ENCODE results near the gene VSTM5. TPM values are rescaled to one million over a fixed set of nuclear protein-coding genes. Genes with fewer than 3 reads are reported as not detected.

Gene VSTM5
- total and polyA plus RNA-seq, 7 donors = 0.23 to 3.6 (median 0.85) TPM; not detected in 1

- no peaks in the 10 kb centered on the region for H3K4me1 ChIP-seq
- no peaks in the 10 kb centered on the region for H3K27me3 ChIP-seq
- TF ChIP-seq, protein P1, sequence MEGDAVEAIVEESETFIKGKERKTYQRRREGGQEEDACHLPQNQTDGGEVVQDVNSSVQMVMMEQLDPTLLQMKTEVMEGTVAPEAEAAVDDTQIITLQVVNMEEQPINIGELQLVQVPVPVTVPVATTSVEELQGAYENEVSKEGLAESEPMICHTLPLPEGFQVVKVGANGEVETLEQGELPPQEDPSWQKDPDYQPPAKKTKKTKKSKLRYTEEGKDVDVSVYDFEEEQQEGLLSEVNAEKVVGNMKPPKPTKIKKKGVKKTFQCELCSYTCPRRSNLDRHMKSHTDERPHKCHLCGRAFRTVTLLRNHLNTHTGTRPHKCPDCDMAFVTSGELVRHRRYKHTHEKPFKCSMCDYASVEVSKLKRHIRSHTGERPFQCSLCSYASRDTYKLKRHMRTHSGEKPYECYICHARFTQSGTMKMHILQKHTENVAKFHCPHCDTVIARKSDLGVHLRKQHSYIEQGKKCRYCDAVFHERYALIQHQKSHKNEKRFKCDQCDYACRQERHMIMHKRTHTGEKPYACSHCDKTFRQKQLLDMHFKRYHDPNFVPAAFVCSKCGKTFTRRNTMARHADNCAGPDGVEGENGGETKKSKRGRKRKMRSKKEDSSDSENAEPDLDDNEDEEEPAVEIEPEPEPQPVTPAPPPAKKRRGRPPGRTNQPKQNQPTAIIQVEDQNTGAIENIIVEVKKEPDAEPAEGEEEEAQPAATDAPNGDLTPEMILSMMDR (IDR thresholded peaks at IDR 0.05) = no peak
- TF ChIP-seq POLR2A (IDR thresholded peaks at IDR 0.05) (no peak), POLR2AphosphoS5 (IDR thresholded peaks at IDR 0.05) (no peak)
- DNase-seq = no peak
- no peak overlapping the region for H3K27ac ChIP-seq
- intact Hi-C loops (cut with DNase I) = no loop called here
- H3K9me3 ChIP-seq = no peaks in the 10 kb centered on the region
- H3K36me3 ChIP-seq = no peaks in the 10 kb centered on the region
- no peak overlapping the region for H3K4me3 ChIP-seq
- 21 to 43% methylated on average over 3 of the region's 3 CpGs for WGBS, 2 donors
Measured at GRCh38 chr11:93858121-93858775, 7.8 kb upstream of the VSTM5 start.

DNA sequence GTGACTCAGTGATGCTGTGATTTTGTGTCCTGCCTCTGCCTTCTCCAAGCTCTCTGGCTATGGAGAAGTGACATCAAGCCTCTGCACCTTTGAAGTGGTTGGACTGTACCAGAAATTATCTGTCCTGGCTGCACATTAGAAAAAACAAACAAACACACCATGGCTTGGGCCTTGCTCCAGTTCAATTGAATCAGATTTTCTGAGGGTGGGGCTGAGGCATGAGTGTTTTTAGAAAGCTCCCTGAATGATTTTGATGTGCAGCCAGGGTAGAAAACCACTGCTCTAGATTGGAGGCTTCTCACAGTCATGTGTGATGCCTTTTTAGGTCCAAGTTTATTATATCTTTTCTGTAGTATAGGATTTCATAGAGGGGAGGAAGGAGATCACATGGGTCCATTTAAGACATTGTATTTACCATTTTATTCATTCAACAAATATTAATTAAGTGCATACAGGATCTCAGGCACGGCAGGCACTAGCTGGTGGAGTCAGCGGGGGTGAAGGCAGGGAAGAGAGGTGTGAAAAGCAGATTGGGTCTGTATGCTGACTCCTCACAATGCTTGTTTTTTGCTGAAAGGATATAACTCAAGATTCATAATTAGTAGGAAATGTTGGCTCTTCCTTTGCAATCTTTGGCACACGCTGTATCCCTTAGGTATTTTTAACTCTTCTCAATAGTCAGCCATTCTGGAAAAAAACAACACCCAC is 7.1 kb upstream of the VSTM5 start:
- TF ChIP-seq EP300 (IDR thresholded peaks at IDR 0.05) = no peak
- no peak for TF ChIP-seq POLR2A (IDR thresholded peaks at IDR 0.05)
- TF ChIP-seq POLR2AphosphoS5 (IDR thresholded peaks at IDR 0.05) = no peak
- TF ChIP-seq, protein P1 (IDR thresholded peaks at IDR 0.05) = no peak
- 86 to 89% methylated on average over 3 of the region's 3 CpGs for WGBS, 2 donors
- DNase-seq = no peak
- no peaks in the 10 kb centered on the region for H3K9me3 ChIP-seq
- intact Hi-C loops (cut with DNase I) = no loop called here
- no peak overlapping the region for H3K4me3 ChIP-seq
- no peaks in the 10 kb centered on the region for H3K4me1 ChIP-seq
- no peak overlapping the region for H3K27ac ChIP-seq
- H3K27me3 ChIP-seq = no peaks in the 10 kb centered on the region
- no peaks in the 10 kb centered on the region for H3K36me3 ChIP-seq

GRCh38 chr11:93852242-93852641 is 1.8 kb upstream of the VSTM5 start:
- no peak for DNase-seq

GRCh38 chr11:93849751-93850593 is 446 bp downstream of the VSTM5 start:
- WGBS, 2 donors = 5 to 11% methylated on average over 67 of the region's 67 CpGs
- peak overlapping the region in 3 of 4 donors; percentile 66 to 70 (median 70) for H3K27ac ChIP-seq
- no peak for DNase-seq
- intact Hi-C loops (cut with DNase I) = no loop called here
- no peaks in the 10 kb centered on the region for H3K36me3 ChIP-seq
- peaks cover 0 to 14% (median 8%) of the 10 kb centered on the region in 4 donors for H3K4me1 ChIP-seq
- H3K4me3 ChIP-seq = peak overlapping the region; percentile 40 to 66 (median 60)
- H3K9me3 ChIP-seq = no peaks in the 10 kb centered on the region
- no peaks in the 10 kb centered on the region for H3K27me3 ChIP-seq
- TF ChIP-seq POLR2A (IDR thresholded peaks at IDR 0.05) = no peak
- TF ChIP-seq EP300 (IDR thresholded peaks at IDR 0.05) = no peak
- TF ChIP-seq, protein P1 (IDR thresholded peaks at IDR 0.05) = no peak
- no peak for TF ChIP-seq POLR2AphosphoS5 (IDR thresholded peaks at IDR 0.05)

More at GRCh38 chr11:93852242-93852641, 1.8 kb upstream of the VSTM5 start:
- no peak overlapping the region for H3K27ac ChIP-seq
- H3K9me3 ChIP-seq = no peaks in the 10 kb centered on the region
- H3K4me3 ChIP-seq = no peak overlapping the region
- TF ChIP-seq, protein P1 (IDR thresholded peaks at IDR 0.05) = no peak
- TF ChIP-seq POLR2A (IDR thresholded peaks at IDR 0.05) (no peak), POLR2AphosphoS5 (IDR thresholded peaks at IDR 0.05) (no peak), EP300 (IDR thresholded peaks at IDR 0.05) (no peak)
- intact Hi-C loops (cut with DNase I) = no loop called here
- WGBS, 2 donors = 94 to 96% methylated on average over 5 of the region's 5 CpGs
- no peaks in the 10 kb centered on the region for H3K27me3 ChIP-seq
- no peaks in the 10 kb centered on the region for H3K36me3 ChIP-seq
- H3K4me1 ChIP-seq = peaks cover 0 to 14% (median 8%) of the 10 kb centered on the region in 4 donors

All from sigmoid colon (tissue), 7 donors.